Smooth muscle cell (in vitro differentiated cells): ENCODE data around the gene SEMA3C. TPM values are rescaled to one million over a fixed set of nuclear protein-coding genes. Genes with fewer than 3 reads are reported as not detected.
A peak's percentile ranks its signal among the peaks of the same experiment; 100 is the strongest.

ENCODE experiments used
- DNase-seq: peaks from one replicate; lab custom pipeline; 2025; ENCODE audit not compliant: unreplicated experiment; lab: John Stamatoyannopoulos, UW
- H2AFZ ChIP-seq: fragments of 200-600 bp; sonication (generic); 2 replicates; pipeline ENCODE4 v1.6.0; 2016; ENCODE audit warnings: antibody characterized with exemption, low read depth, mild to moderate bottlenecking
- H3F3A ChIP-seq: fragments of 200-600 bp; sonication (generic); 2 replicates; pipeline ENCODE4 v1.6.0; 2017; ENCODE audit warnings: antibody characterized with exemption, low read depth
- H3K27ac ChIP-seq: fragments of 200-600 bp; sonication (generic); 2 replicates; pipeline ENCODE4 v1.5.1; 2016; ENCODE audit warnings: low read depth, mild to moderate bottlenecking
- H3K27me3 ChIP-seq: fragments of 200-600 bp; sonication (generic); 2 replicates; pipeline ENCODE4 v1.6.1; 2016; ENCODE audit warnings: low read depth, mild to moderate bottlenecking
- H3K36me3 ChIP-seq: fragments of 200-600 bp; sonication (generic); 2 replicates; pipeline ENCODE4 v1.5.1; 2016; ENCODE audit warnings: low read depth
- H3K4me1 ChIP-seq: fragments of 200-600 bp; sonication (generic); 2 replicates; pipeline ENCODE4 v1.5.1; 2016; ENCODE audit warnings: low read depth
- H3K4me2 ChIP-seq: fragments of 200-600 bp; sonication (generic); 2 replicates; pipeline ENCODE4 v1.6.0; 2016; ENCODE audit warnings: mild to moderate bottlenecking
- H3K4me3 ChIP-seq: fragments of 200-600 bp; sonication (generic); 2 replicates; pipeline ENCODE4 v1.5.1; 2016; ENCODE audit warnings: mild to moderate bottlenecking
- H3K79me2 ChIP-seq: fragments of 200-600 bp; sonication (generic); 2 replicates; pipeline ENCODE4 v1.6.0; 2016; ENCODE audit warnings: low read depth, mild to moderate bottlenecking
- H3K9ac ChIP-seq: fragments of 200-600 bp; sonication (generic); 2 replicates; pipeline ENCODE4 v1.6.0; 2016; ENCODE audit warnings: low read depth
- H3K9me3 ChIP-seq: fragments of 200-600 bp; sonication (generic); replicated peaks from 2 replicates; pipeline ENCODE4 v1.5.1; 2016; ENCODE audit warnings: low read depth
- H4K20me1 ChIP-seq: fragments of 200-600 bp; sonication (generic); 2 replicates; pipeline ENCODE4 v1.6.0; 2016; ENCODE audit warnings: low read depth
- CTCF ChIP-seq: fragments of 200-600 bp; sonication (generic); IDR thresholded peaks from 2 replicates; pipeline ENCODE4 v1.5.1; 2017; ENCODE audit warnings: borderline replicate concordance, mild to moderate bottlenecking, antibody characterized with exemption; ENCODE audit not compliant: insufficient read depth, poor library complexity, severe bottlenecking
- WGBS: methylation state at CpG from one replicate; pipeline ENCODE4 v1.1.7; 2016; ENCODE audit warnings: low lambda C conversion rate; 5-methylcytosine and 5-hydroxymethylcytosine counted together
- polyA plus RNA-seq: library from polyadenylated mRNA; unstranded; fragments of >200 nt; fragmentation: Nextera tagmentation; extraction: Ambion mirVana; gene quantifications from 2 replicates; pipeline ENCODE4 v1.2.1, GENCODE V29; 2016
- total RNA-seq: library from RNA; depleted of rRNA; stranded (reverse); fragments of >200 nt; gene quantifications from 2 replicates; pipeline ENCODE4 v1.2.3, GENCODE V29; 2014

Gene SEMA3C
- total and polyA plus RNA-seq, 2 experiments from 2014 or later = 20.6 to 295 TPM

GRCh38 chr7:80830584-80831285 lies 88.1 kb downstream of the SEMA3C start:
- Histone ChIP-seq H3K4me1 (no peaks in the 10 kb centered on the region), H4K20me1 (peaks cover 12% of the 10 kb centered on the region), H2AFZ (no peak overlapping the region), H3K27me3 (no peaks in the 10 kb centered on the region), H3K9me3 (no peaks in the 10 kb centered on the region), H3K9ac (no peak overlapping the region), H3K4me3 (no peak overlapping the region), H3K79me2 (peaks cover 22% of the 10 kb centered on the region), H3K4me2 (no peak overlapping the region), H3K36me3 (no peaks in the 10 kb centered on the region), H3F3A (no peaks in the 10 kb centered on the region), H3K27ac (peak overlapping the region; percentile 7)
- DNase-seq = no peak
- WGBS = 81% methylated on average over 3 of the region's 3 CpGs
- TF ChIP-seq CTCF = no peak

- no peaks in the 10 kb centered on the region for H3K36me3 ChIP-seq
- no peak overlapping the region for H3K9ac ChIP-seq
- no peaks in the 10 kb centered on the region for H3K9me3 ChIP-seq
- peaks cover 22% of the 10 kb centered on the region for H3K79me2 ChIP-seq
- H4K20me1 ChIP-seq = peaks cover 12% of the 10 kb centered on the region
- H3K27me3 ChIP-seq = no peaks in the 10 kb centered on the region
- H3F3A ChIP-seq = no peaks in the 10 kb centered on the region
- H3K4me2 ChIP-seq = no peak overlapping the region
- H3K4me3 ChIP-seq = no peak overlapping the region
- DNase-seq = no peak
- H3K4me1 ChIP-seq = no peaks in the 10 kb centered on the region
- 90% methylated on average over 1 of the region's 1 CpG for WGBS
- H2AFZ ChIP-seq = no peak overlapping the region
- TF ChIP-seq CTCF = no peak
- peak overlapping the region; percentile 7 for H3K27ac ChIP-seq
These were observed 88.8 kb downstream of the SEMA3C start for GRCh38 chr7:80830010-80830409.

GRCh38 chr7:80829527-80829926 lies 89.3 kb downstream of the SEMA3C start:
- WGBS = 74% methylated on average over 3 of the region's 3 CpGs
- H3K27ac ChIP-seq = no peak overlapping the region
- no peak overlapping the region for H3K9ac ChIP-seq
- H3K27me3 ChIP-seq = no peaks in the 10 kb centered on the region
- DNase-seq = no peak
- H3K9me3 ChIP-seq = no peaks in the 10 kb centered on the region
- no peak for TF ChIP-seq CTCF
- H4K20me1 ChIP-seq = peaks cover 12% of the 10 kb centered on the region
- H3K4me3 ChIP-seq = no peak overlapping the region
- H3K36me3 ChIP-seq = no peaks in the 10 kb centered on the region
- no peaks in the 10 kb centered on the region for H3K4me1 ChIP-seq
- no peaks in the 10 kb centered on the region for H3F3A ChIP-seq
- H2AFZ ChIP-seq = no peak overlapping the region
- H3K4me2 ChIP-seq = no peak overlapping the region
- peaks cover 22% of the 10 kb centered on the region for H3K79me2 ChIP-seq

GRCh38 chr7:80827239-80827633 lies 91.6 kb downstream of the SEMA3C start:
- peaks cover 12% of the 10 kb centered on the region for H3K79me2 ChIP-seq
- H3K27me3 ChIP-seq = no peaks in the 10 kb centered on the region
- H3K9ac ChIP-seq = no peak overlapping the region
- H3K9me3 ChIP-seq = no peaks in the 10 kb centered on the region
- H3K36me3 ChIP-seq = no peaks in the 10 kb centered on the region
- no peak overlapping the region for H3K4me2 ChIP-seq
- no peak overlapping the region for H2AFZ ChIP-seq
- TF ChIP-seq CTCF = no peak
- H4K20me1 ChIP-seq = peaks cover 12% of the 10 kb centered on the region
- no peak for DNase-seq
- no peak overlapping the region for H3K27ac ChIP-seq
- no peaks in the 10 kb centered on the region for H3K4me1 ChIP-seq
- 88% methylated on average over 1 of the region's 1 CpG for WGBS
- no peak overlapping the region for H3K4me3 ChIP-seq
- no peaks in the 10 kb centered on the region for H3F3A ChIP-seq
